HepG2 (cell line): ENCODE results near the gene HKDC1. TPM values are rescaled to one million over a fixed set of nuclear protein-coding genes. Genes with fewer than 3 reads are reported as not detected.

Experiments used
- DRAP1 ChIP-seq: IDR thresholded peaks from 2 replicates; pipeline ENCODE4 v1.6.1; 2016; ENCODE audit warnings: missing genetic modification reagents, missing compliant biosample characterization
- ETV6 ChIP-seq: sonication (generic); formaldehyde crosslinking; conservative IDR thresholded peaks from 2 replicates; pipeline ENCODE4 v1.4.0; 2020; ENCODE audit warnings: missing genetic modification reagents
- FOXK2 ChIP-seq: fragments of 450-650 bp; IDR thresholded peaks from 2 replicates; pipeline ENCODE4 v1.6.1; 2016
- GLI4 ChIP-seq: sonication (generic); formaldehyde crosslinking; IDR thresholded peaks from 2 replicates; pipeline ENCODE4 v1.5.1; 2020; ENCODE audit warnings: missing genetic modification reagents, mild to moderate bottlenecking, moderate library complexity, borderline replicate concordance
- HIC2 ChIP-seq: sonication (generic); formaldehyde crosslinking; IDR thresholded peaks from 2 replicates; pipeline ENCODE4 v1.9.0; 2022; ENCODE audit warnings: low read depth, missing genetic modification reagents
- HNF1B ChIP-seq: sonication (generic); formaldehyde crosslinking; IDR thresholded peaks from 2 replicates; pipeline ENCODE4 v1.5.1; 2020; ENCODE audit warnings: mild to moderate bottlenecking, moderate library complexity, missing genetic modification reagents
- ISL2 ChIP-seq: sonication (generic); formaldehyde crosslinking; IDR thresholded peaks from 2 replicates; pipeline ENCODE4 v1.5.0; 2020; ENCODE audit warnings: missing genetic modification reagents
- KMT2B ChIP-seq: IDR thresholded peaks from 2 replicates; pipeline ENCODE4 v1.6.1; 2016; ENCODE audit warnings: missing genetic modification reagents, missing compliant biosample characterization
- MXI1 ChIP-seq: IDR thresholded peaks from 3 replicates; pipeline ENCODE4 v1.6.1; 2012; ENCODE audit warnings: low read depth, low read length, inconsistent platforms, borderline replicate concordance
- NFKB2 ChIP-seq: sonication (generic); formaldehyde crosslinking; IDR thresholded peaks from 2 replicates; pipeline ENCODE4 v1.4.0; 2020; ENCODE audit warnings: missing genetic modification reagents, borderline replicate concordance
- TOE1 ChIP-seq: sonication (generic); formaldehyde crosslinking; IDR thresholded peaks from 2 replicates; pipeline ENCODE4 v1.4.0; 2020; ENCODE audit warnings: mild to moderate bottlenecking, missing genetic modification reagents
- ZBTB26 ChIP-seq: IDR thresholded peaks from 2 replicates; pipeline ENCODE4 v1.6.1; 2016; ENCODE audit warnings: missing compliant biosample characterization, missing genetic modification reagents, borderline replicate concordance
- ZBTB8A ChIP-seq: sonication (generic); formaldehyde crosslinking; IDR thresholded peaks from 2 replicates; pipeline ENCODE4 v1.4.0; 2020; ENCODE audit warnings: mild to moderate bottlenecking, low read depth, missing genetic modification reagents, borderline replicate concordance
- ZFP36 ChIP-seq: fragments of 150-350 bp; IDR thresholded peaks from 2 replicates; pipeline ENCODE4 v1.6.1; 2018; ENCODE audit warnings: borderline replicate concordance, low read length, low read depth; ENCODE audit not compliant: partially characterized antibody
- ZNF101 ChIP-seq: sonication (generic); formaldehyde crosslinking; IDR thresholded peaks from 2 replicates; pipeline ENCODE4 v1.4.0; 2020; ENCODE audit warnings: mild to moderate bottlenecking, low read depth, missing genetic modification reagents, borderline replicate concordance
- ZNF510 ChIP-seq: sonication (generic); formaldehyde crosslinking; IDR thresholded peaks from 2 replicates; pipeline ENCODE4 v1.4.0; 2020; ENCODE audit warnings: low read depth, mild to moderate bottlenecking, missing genetic modification reagents
- ZNF530 ChIP-seq: sonication (generic); formaldehyde crosslinking; IDR thresholded peaks from 2 replicates; pipeline ENCODE4 v1.5.0; 2020; ENCODE audit warnings: low read depth, mild to moderate bottlenecking, missing genetic modification reagents
- ZSCAN30 ChIP-seq: sonication (generic); formaldehyde crosslinking; IDR thresholded peaks from 2 replicates; pipeline ENCODE4 v1.5.0; 2020; ENCODE audit warnings: mild to moderate bottlenecking, missing genetic modification reagents
- ZSCAN31 ChIP-seq: sonication (generic); formaldehyde crosslinking; IDR thresholded peaks from 2 replicates; pipeline ENCODE4 v1.5.0; 2020; ENCODE audit warnings: low read depth, mild to moderate bottlenecking, missing genetic modification reagents
- polyA plus RNA-seq, 8 experiments: library from polyadenylated mRNA; depleted of rRNA in 3 of 8; stranded (reverse) in 7 of 8; unstranded in 1 of 8; fragments of >200 nt; fragmentation: Illumina TruSeq in 4 of 8; extraction: Trizol in 4 of 8; gene quantifications; 2 replicates each; pipeline versions ENCODE4 v1.2.1 to v1.2.3, GENCODE V29; 2011 to 2016; ENCODE audit warnings: low read depth in 4 of 8, missing spikeins in 1 of 8, mixed read lengths in 1 of 8; ENCODE audit not compliant: insufficient read depth in 1 of 8
- total RNA-seq, 5 experiments: library from RNA; depleted of rRNA; stranded (reverse); fragments of >200 nt; fragmentation: Illumina TruSeq; extraction: Trizol; gene quantifications; 2 replicates each; pipeline ENCODE4 v1.2.3, GENCODE V29; 2016; ENCODE audit warnings: low read depth in 1 of 5

Gene HKDC1
- total and polyA plus RNA-seq, 2 of the 13 experiments (the other 11 are each of a cell fraction or from before 2014, with no cell fraction given) = 8.1 to 12.4 TPM

- no peak for TF ChIP-seq ZFP36
- TF ChIP-seq ZNF530 (CRISPR knock-in tag) = no peak
- TF ChIP-seq DRAP1 = peak; percentile 77
- no peak for TF ChIP-seq ZNF510 (CRISPR knock-in tag)
- TF ChIP-seq ETV6 (CRISPR knock-in tag) = no peak
- TF ChIP-seq ZBTB8A (CRISPR knock-in tag) = no peak
- TF ChIP-seq ZSCAN31 (CRISPR knock-in tag) = peak; percentile 66
- no peak for TF ChIP-seq ZNF101 (CRISPR knock-in tag)
- no peak for TF ChIP-seq GLI4
- TF ChIP-seq KMT2B (CRISPR knock-in tag) = peak; percentile 94
- no peak for TF ChIP-seq NFKB2 (CRISPR knock-in tag)
- peak; percentile 40; the same call in 1 of the 2 replicates for TF ChIP-seq ISL2
- no peak for TF ChIP-seq ZBTB26 (CRISPR knock-in tag)
- no peak for TF ChIP-seq HIC2 (CRISPR knock-in tag)
- TF ChIP-seq ZSCAN30 = no peak
- TF ChIP-seq MXI1 = peak; percentile 99
- peak; percentile 91 for TF ChIP-seq FOXK2
- TF ChIP-seq TOE1 (CRISPR knock-in tag) = no peak; the same call in 1 of the 2 replicates
- TF ChIP-seq HNF1B = no peak; the same call in 1 of the 2 replicates
Measured at GRCh38 chr10:69179743-69180524, 40.2 kb upstream of the HKDC1 start, which contains the start of gene SUPV3L1 (continued).
